Mesodermal cell (in vitro differentiated cells): ENCODE results near the gene SREBF1.
A peak's percentile ranks its signal among the peaks of the same experiment; 100 is the strongest.

ENCODE experiments used
- H3K27ac ChIP-seq: 2 replicates; pipeline ENCODE4 v1.7.0; 2013; ENCODE audit warnings: mild to moderate bottlenecking, low read depth, low read length, moderate library complexity; ENCODE audit not compliant: severe bottlenecking
- H3K36me3 ChIP-seq: 2 replicates; pipeline ENCODE4 v1.7.1; 2013; ENCODE audit warnings: mild to moderate bottlenecking, low read length, moderate library complexity; ENCODE audit not compliant: control insufficient read depth, insufficient read depth
- H3K4me1 ChIP-seq: one replicate; pipeline ENCODE4 v1.7.1; 2013; ENCODE audit warnings: mild to moderate bottlenecking, low read length; ENCODE audit not compliant: insufficient read depth, control insufficient read depth, poor library complexity, severe bottlenecking
- H3K4me3 ChIP-seq: 2 replicates; pipeline ENCODE4 v1.7.0; 2013; ENCODE audit warnings: low read length, control low read depth, mild to moderate bottlenecking; ENCODE audit not compliant: insufficient read depth, poor library complexity, severe bottlenecking; ENCODE audit errors: extremely low read depth
- H3K9me3 ChIP-seq: 2 replicates; pipeline ENCODE4 v1.7.1; 2013; ENCODE audit warnings: mild to moderate bottlenecking, low read length, moderate library complexity; ENCODE audit not compliant: control insufficient read depth
- WGBS, 2 experiments: methylation state at CpG; one replicate each; pipeline ENCODE4 v1.1.5; 2013; ENCODE audit warnings: missing lambda C conversion rate in 2 of 2; ENCODE audit not compliant: insufficient coverage in 2 of 2; 5-methylcytosine and 5-hydroxymethylcytosine counted together

SREBF1 gene

GRCh38 chr17:17815062-17815406, 21.8 kb downstream of the SREBF1 start:
- 87 to 93% methylated on average over 7 to 8 of the region's 8 CpGs for WGBS, 2 experiments
- no peak overlapping the region for H3K4me3 ChIP-seq
- H3K4me1 ChIP-seq, result peaks cover 26% of the 10 kb centered on the region
- peaks cover 73% of the 10 kb centered on the region for H3K36me3 ChIP-seq
- no peak overlapping the region for H3K27ac ChIP-seq
- no peaks in the 10 kb centered on the region for H3K9me3 ChIP-seq

- H3K27ac ChIP-seq, result no peak overlapping the region
- H3K4me3 ChIP-seq, result no peak overlapping the region
- no peaks in the 10 kb centered on the region for H3K9me3 ChIP-seq
- peaks cover 23% of the 10 kb centered on the region for H3K4me1 ChIP-seq
- WGBS, 2 experiments, result 92 to 95% methylated on average over 17 to 19 of the region's 20 CpGs
- peaks cover 66% of the 10 kb centered on the region for H3K36me3 ChIP-seq
These were observed 22.4 kb downstream of the SREBF1 start for GRCh38 chr17:17814162-17815061.

DNA sequence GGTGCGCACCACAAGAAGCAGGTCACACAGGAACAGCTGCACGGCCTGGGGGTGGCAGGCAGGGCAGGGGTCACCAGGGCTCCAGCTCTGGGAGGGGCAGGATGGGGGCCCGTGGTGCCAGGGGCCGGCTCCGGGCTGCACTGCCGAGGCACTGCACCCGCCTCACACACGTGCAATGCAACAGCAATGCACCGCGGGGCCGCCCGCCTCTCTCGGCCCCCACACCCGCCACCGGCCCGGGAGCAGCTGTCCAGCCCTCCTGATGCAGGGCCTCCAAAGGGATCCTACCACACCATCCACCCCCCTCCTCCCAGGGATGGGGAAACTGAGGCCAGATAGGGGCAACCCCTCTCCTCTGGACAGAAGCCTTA, 23.1 kb downstream of the SREBF1 start:
- Histone ChIP-seq H3K4me3 (no peak overlapping the region), H3K36me3 (peaks cover 61% of the 10 kb centered on the region), H3K9me3 (no peaks in the 10 kb centered on the region), H3K4me1 (peaks cover 27% of the 10 kb centered on the region), H3K27ac (no peak overlapping the region)
- WGBS, 2 experiments, result 97 to 99% methylated on average over 8 to 15 of the region's 16 CpGs

DNA sequence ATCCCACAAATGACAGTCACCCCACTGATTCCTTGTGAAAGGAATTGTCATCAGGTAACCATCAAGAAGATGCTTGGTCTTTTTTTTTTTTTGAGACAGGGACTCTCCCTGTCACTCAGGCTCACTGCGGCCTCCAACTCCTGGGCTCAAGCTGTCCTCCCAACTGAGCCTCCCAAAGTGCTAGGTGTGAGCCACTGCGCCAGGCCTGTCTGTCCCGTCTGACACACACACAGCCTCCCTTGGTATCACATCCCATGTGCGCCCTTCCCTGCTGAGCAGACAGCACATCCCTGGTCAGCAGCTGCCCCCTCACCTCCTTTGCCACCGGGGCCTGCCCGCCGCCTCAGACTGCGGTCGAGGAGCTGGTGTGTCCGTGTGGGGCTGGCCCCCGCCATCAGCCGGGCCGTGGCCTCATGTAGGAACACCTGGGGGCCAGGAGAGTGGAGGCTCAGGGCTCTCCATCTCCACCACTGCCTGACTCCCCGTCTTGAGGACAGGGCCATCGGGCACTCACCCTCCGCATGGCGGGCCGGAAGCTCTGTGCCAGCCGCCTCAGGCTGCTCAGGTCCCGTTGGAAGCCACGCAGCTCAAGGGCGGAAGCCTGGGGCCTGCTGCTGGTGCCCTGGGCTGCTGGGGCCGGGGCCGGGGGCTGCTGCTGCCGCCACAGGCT, 23.6 kb downstream of the SREBF1 start:
- no peak overlapping the region for H3K4me3 ChIP-seq
- H3K9me3 ChIP-seq, result no peaks in the 10 kb centered on the region
- H3K4me1 ChIP-seq, result peaks cover 27% of the 10 kb centered on the region
- no peak overlapping the region for H3K27ac ChIP-seq
- WGBS, 2 experiments, result 97 to 99% methylated on average over 19 to 25 of the region's 25 CpGs
- H3K36me3 ChIP-seq, result peaks cover 56% of the 10 kb centered on the region

DNA sequence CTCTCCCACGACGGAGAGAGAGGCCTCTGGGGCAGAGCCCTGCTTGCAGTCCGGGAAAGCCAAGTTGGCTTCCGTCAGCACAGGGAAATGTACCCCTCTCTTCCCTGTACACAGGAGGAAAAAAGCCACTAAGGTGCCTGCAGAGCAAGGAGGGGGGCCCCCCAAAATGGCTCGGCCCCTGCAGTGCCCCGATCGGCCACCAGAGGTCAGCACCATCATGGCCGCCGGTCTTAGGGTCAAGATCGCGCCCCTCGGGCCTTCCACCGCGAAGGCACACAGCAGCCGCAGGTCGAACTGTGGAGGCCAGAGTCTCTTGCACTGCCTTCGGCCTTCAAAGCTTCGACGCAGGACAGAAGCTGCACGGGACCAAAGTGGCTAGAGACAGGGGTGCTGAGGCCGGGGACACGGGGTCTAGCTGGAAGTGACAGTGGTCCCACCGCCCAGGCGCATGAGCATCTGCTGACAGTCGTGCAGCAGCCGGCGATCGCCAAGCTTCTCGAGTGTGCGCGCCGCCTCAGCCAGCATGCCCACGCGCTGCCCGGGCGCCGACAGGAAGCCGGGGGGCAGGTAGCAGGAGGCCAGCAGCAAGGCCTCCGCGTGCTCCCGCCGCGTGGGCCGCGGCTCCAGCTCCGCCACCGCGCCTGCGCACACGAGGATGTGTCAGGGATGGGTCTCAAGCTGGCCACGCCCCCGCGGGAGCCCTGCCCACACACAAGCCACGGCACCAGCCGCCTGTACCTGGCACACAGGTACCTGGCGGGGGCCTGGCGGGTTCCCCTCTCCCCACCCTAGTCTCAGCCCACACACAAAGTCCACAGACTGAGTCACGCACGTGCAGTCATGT, 24.4 kb downstream of the SREBF1 start:
- Histone ChIP-seq H3K4me1 (peaks cover 27% of the 10 kb centered on the region), H3K27ac (peak overlapping the region; percentile 55), H3K36me3 (peaks cover 50% of the 10 kb centered on the region), H3K9me3 (no peaks in the 10 kb centered on the region), H3K4me3 (no peak overlapping the region)
- WGBS, 2 experiments, result 65 to 68% methylated on average over 49 to 57 of the region's 59 CpGs

DNA sequence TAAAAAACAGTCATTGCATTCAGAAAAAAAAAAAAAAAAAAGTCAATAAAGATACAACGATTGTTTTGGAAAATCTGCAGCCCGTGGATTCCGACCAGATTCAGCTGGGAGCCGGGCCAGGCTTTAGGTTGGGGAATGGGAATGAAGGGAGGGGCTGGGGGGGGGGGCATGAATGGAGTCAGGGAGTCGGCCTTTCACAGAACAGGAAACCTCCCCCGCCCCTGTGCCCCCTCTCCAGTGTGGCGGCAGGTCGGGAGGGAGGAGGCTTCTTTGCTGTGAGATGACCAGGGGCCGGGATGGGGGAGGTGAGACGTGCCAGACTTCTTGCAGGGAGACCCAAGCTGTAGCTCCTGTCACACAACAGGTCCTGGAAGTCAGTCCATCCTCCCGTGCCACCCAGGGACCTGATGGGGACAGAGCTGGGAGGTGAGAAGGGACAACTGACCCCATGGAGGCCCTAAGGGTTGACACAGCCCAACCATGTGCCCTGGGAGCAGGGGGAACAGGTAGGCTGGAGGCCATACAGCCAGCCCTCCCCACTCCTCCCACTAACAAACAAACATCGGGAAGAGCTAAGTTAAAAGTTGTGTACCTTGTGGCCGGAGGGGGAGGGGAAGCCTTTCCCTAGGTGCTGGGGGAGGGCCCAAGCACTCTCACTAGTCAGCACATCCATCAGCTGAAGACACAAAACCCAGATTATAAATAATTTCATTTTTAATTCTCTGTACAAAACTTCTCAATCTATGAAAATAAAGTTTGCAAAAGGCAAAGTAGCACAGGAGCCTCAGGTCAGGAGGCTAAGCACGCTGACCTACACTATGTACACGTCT, 25.2 kb downstream of the SREBF1 start:
- H3K9me3 ChIP-seq, result no peaks in the 10 kb centered on the region
- H3K27ac ChIP-seq, result peak overlapping the region; percentile 55
- peaks cover 43% of the 10 kb centered on the region for H3K36me3 ChIP-seq
- peaks cover 27% of the 10 kb centered on the region for H3K4me1 ChIP-seq
- no peak overlapping the region for H3K4me3 ChIP-seq
- 48 to 95% methylated on average over 2 to 4 of the region's 15 CpGs for WGBS, 2 experiments

DNA sequence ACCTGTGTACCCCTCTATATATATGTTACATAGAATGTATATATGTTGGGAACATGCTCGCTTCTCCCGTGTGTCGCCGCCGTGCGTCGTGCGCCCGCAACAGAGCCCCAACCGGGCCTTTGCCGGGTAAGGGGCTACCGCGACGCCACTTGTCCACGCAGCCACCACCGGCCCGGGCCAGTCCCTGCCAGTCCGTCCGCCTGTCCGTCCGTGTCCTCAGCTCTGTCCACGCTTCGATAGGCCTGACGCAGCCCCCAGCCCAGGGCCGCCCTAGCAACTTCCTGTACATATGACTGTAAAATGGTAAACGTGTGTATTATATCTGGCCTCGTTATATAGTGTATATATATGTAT, 25.9 kb downstream of the SREBF1 start:
- H3K36me3 ChIP-seq, result peaks cover 46% of the 10 kb centered on the region
- peaks cover 27% of the 10 kb centered on the region for H3K4me1 ChIP-seq
- no peaks in the 10 kb centered on the region for H3K9me3 ChIP-seq
- 47 to 48% methylated on average over 17 to 20 of the region's 27 CpGs for WGBS, 2 experiments
- H3K4me3 ChIP-seq, result no peak overlapping the region
- H3K27ac ChIP-seq, result no peak overlapping the region

- Histone ChIP-seq H3K9me3 (no peaks in the 10 kb centered on the region), H3K27ac (peak overlapping the region; percentile 78), H3K36me3 (peaks cover 47% of the 10 kb centered on the region), H3K4me1 (peaks cover 31% of the 10 kb centered on the region), H3K4me3 (peak overlapping the region; percentile 5)
- whole genome bisulfite sequencing, 2 experiments, result 9 to 11% methylated on average over 47 to 49 of the region's 68 CpGs
These were observed 26.5 kb downstream of the SREBF1 start for GRCh38 chr17:17810084-17810894.

DNA sequence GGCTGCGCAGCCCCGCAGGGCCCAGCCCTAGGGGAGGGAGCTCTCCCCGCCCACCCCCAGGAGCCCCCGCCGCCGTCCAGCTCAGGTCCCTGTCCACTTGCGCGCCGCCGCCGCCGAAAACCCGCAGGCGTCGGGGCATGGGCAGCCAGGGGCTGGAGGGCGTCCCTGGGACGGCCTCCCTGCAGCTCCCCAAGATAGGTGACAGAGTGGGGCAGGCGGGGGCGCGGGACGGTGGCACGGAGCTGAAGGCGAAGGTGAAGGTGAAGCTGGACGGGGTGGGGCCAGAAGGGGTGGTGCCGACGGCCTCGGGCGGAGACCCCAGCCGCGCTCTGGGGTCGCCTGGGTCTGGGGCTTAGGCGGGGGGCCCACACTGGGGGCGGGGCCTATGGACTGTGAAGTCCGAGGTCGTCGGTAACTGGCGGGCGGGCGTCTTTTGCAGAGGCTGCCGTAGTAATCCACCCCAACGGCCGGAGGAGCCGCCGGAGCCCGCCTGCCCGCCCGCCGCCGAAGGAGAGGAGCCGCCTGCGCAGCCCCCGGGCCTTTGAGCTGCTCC, 27.2 kb downstream of the SREBF1 start:
- Histone ChIP-seq H3K36me3 (peaks cover 44% of the 10 kb centered on the region), H3K4me3 (no peak overlapping the region), H3K9me3 (no peaks in the 10 kb centered on the region), H3K27ac (peak overlapping the region; percentile 78), H3K4me1 (peaks cover 33% of the 10 kb centered on the region)
- 7% methylated on average over 48 to 49 of the region's 52 CpGs for WGBS, 2 experiments
